ENCODE results near the gene TMEM95.

DNA sequence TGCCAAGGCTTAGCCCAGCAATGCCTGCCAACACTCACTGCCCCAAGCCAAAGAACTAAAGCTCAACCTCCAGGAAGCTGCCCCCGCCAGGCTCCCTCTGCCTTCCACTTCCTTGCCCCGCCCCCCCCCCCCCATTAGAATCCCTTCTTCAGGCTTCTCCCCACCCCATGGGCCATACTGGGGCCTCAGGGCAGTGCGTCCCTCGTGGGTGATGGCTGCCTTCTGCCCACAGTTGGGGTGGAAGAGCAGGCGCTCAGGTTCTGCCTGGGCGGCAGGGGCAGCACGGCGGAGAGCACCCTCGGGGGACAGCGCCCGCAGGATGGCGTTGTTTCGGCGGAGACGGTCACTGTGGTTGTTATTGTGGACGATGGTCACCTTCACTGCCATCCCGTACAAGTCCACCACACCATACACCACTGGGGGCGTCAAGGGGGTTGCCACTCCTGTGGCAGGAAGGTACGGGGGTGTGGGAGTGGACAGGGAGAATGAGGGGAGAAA, 29.9 kb upstream of the TMEM95 start:
- TF ChIP-seq, protein P1, sequence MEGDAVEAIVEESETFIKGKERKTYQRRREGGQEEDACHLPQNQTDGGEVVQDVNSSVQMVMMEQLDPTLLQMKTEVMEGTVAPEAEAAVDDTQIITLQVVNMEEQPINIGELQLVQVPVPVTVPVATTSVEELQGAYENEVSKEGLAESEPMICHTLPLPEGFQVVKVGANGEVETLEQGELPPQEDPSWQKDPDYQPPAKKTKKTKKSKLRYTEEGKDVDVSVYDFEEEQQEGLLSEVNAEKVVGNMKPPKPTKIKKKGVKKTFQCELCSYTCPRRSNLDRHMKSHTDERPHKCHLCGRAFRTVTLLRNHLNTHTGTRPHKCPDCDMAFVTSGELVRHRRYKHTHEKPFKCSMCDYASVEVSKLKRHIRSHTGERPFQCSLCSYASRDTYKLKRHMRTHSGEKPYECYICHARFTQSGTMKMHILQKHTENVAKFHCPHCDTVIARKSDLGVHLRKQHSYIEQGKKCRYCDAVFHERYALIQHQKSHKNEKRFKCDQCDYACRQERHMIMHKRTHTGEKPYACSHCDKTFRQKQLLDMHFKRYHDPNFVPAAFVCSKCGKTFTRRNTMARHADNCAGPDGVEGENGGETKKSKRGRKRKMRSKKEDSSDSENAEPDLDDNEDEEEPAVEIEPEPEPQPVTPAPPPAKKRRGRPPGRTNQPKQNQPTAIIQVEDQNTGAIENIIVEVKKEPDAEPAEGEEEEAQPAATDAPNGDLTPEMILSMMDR (IDR thresholded peaks at IDR 0.05; ENCODE audit: poor library complexity, severe bottlenecking), result no peak
- TF ChIP-seq, protein P2, sequence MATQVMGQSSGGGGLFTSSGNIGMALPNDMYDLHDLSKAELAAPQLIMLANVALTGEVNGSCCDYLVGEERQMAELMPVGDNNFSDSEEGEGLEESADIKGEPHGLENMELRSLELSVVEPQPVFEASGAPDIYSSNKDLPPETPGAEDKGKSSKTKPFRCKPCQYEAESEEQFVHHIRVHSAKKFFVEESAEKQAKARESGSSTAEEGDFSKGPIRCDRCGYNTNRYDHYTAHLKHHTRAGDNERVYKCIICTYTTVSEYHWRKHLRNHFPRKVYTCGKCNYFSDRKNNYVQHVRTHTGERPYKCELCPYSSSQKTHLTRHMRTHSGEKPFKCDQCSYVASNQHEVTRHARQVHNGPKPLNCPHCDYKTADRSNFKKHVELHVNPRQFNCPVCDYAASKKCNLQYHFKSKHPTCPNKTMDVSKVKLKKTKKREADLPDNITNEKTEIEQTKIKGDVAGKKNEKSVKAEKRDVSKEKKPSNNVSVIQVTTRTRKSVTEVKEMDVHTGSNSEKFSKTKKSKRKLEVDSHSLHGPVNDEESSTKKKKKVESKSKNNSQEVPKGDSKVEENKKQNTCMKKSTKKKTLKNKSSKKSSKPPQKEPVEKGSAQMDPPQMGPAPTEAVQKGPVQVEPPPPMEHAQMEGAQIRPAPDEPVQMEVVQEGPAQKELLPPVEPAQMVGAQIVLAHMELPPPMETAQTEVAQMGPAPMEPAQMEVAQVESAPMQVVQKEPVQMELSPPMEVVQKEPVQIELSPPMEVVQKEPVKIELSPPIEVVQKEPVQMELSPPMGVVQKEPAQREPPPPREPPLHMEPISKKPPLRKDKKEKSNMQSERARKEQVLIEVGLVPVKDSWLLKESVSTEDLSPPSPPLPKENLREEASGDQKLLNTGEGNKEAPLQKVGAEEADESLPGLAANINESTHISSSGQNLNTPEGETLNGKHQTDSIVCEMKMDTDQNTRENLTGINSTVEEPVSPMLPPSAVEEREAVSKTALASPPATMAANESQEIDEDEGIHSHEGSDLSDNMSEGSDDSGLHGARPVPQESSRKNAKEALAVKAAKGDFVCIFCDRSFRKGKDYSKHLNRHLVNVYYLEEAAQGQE (IDR thresholded peaks at IDR 0.05; ENCODE audit: borderline replicate concordance), result no peak
- no peak for TF ChIP-seq POLR2AphosphoS5 (IDR thresholded peaks at IDR 0.05)
- TF ChIP-seq RAD21 (conservative IDR thresholded peaks at IDR 0.05), result no peak
- TF ChIP-seq EP300 (conservative IDR thresholded peaks at IDR 0.05; ENCODE audit: poor library complexity, severe bottlenecking), result no peak
- TF ChIP-seq EZH2 (IDR thresholded peaks at IDR 0.05; ENCODE audit: borderline replicate concordance, insufficient read depth, low read length, poor library complexity, severe bottlenecking), result no peak
- no peak for TF ChIP-seq TAF1 (IDR thresholded peaks at IDR 0.05; ENCODE audit: low read depth)

All from neural cell (in vitro differentiated cells).